ENCODE data around the gene ZNF236. TPM values are rescaled to one million over a fixed set of nuclear protein-coding genes. Genes with fewer than 3 reads are reported as not detected.

Gene ZNF236
- total and polyA plus RNA-seq, 4 donors, result 0.83 to 8.2 (median 5.0) TPM

GRCh38 chr18:76967721-76968472, 145.5 kb downstream of the ZNF236 start:
- no peaks in the 10 kb centered on the region for H3K9me3 ChIP-seq (ENCODE audit: control insufficient read depth in 4 of 4, low read length in 3 of 4)
- no peak overlapping the region for H3K9ac ChIP-seq (ENCODE audit: low read depth in 1 of 2, low read length in 2 of 2)
- no peaks in the 10 kb centered on the region for H3K27me3 ChIP-seq (ENCODE audit: control insufficient read depth in 4 of 4, insufficient read depth in 4 of 4, low read length in 3 of 4)
- WGBS, result 70% methylated on average over 17 of the region's 17 CpGs
- DNase-seq (ENCODE audit: low spot score), result no peak
- H3K4me1 ChIP-seq (ENCODE audit: control insufficient read depth in 4 of 4, insufficient read depth in 4 of 4, low read length in 3 of 4), result no peaks in the 10 kb centered on the region
- H3K4me3 ChIP-seq (ENCODE audit: low read depth in 1 of 3, low read length in 3 of 3), result no peak overlapping the region
- H3K36me3 ChIP-seq (ENCODE audit: control insufficient read depth in 4 of 4, insufficient read depth in 3 of 4, low read depth in 1 of 4, low read length in 3 of 4), result peaks cover 0 to 6% (median 5%) of the 10 kb centered on the region in 4 donors
- H3K27ac ChIP-seq (ENCODE audit: low read depth in 1 of 2, low read length in 2 of 2), result no peak overlapping the region
- TF ChIP-seq MAX (IDR thresholded peaks at IDR 0.05), result no peak
- no peak for TF ChIP-seq TAF1 (conservative IDR thresholded peaks at IDR 0.05)
- TF ChIP-seq EGR1 (IDR thresholded peaks at IDR 0.05; ENCODE audit: low read depth in 2 of 2), result no peak
- no peak for TF ChIP-seq CTCF (IDR thresholded peaks at IDR 0.05; ENCODE audit: low read depth, low read length, missing input control)
- no peak for TF ChIP-seq JUND (IDR thresholded peaks at IDR 0.05)
- TF ChIP-seq RXRA (IDR thresholded peaks at IDR 0.05), result no peak
- no peak for TF ChIP-seq HNF4A (conservative IDR thresholded peaks at IDR 0.05)
- TF ChIP-seq ATF3 (IDR thresholded peaks at IDR 0.05), result no peak
- TF ChIP-seq RAD21 (IDR thresholded peaks at IDR 0.05), result no peak
- no peak for TF ChIP-seq GABPA (IDR thresholded peaks at IDR 0.05 in 1 of 2, conservative IDR thresholded peaks at IDR 0.05 in 1 of 2)
- TF ChIP-seq NR2F2 (IDR thresholded peaks at IDR 0.05), result no peak
- no peak for TF ChIP-seq REST (IDR thresholded peaks at IDR 0.05)
- no peak for TF ChIP-seq YY1 (IDR thresholded peaks at IDR 0.05)
- TF ChIP-seq SP1 (IDR thresholded peaks at IDR 0.05), result no peak
- no peak for TF ChIP-seq FOXA2 (IDR thresholded peaks at IDR 0.05)

GRCh38 chr18:76970770-76971559, 148.6 kb downstream of the ZNF236 start:
- Histone ChIP-seq H3K9me3 (ENCODE audit: control insufficient read depth in 4 of 4, low read length in 3 of 4) (no peaks in the 10 kb centered on the region), H3K4me3 (ENCODE audit: low read depth in 1 of 3, low read length in 3 of 3) (no peak overlapping the region), H3K9ac (ENCODE audit: low read depth in 1 of 2, low read length in 2 of 2) (no peak overlapping the region), H3K4me1 (ENCODE audit: control insufficient read depth in 4 of 4, insufficient read depth in 4 of 4, low read length in 3 of 4) (no peaks in the 10 kb centered on the region), H3K36me3 (ENCODE audit: control insufficient read depth in 4 of 4, insufficient read depth in 3 of 4, low read depth in 1 of 4, low read length in 3 of 4) (peaks cover 0 to 6% (median 5%) of the 10 kb centered on the region in 4 donors), H3K27me3 (ENCODE audit: control insufficient read depth in 4 of 4, insufficient read depth in 4 of 4, low read length in 3 of 4) (no peaks in the 10 kb centered on the region), H3K27ac (ENCODE audit: low read depth in 1 of 2, low read length in 2 of 2) (no peak overlapping the region)
- DNase-seq (ENCODE audit: low spot score), result no peak
- WGBS, result 84% methylated on average over 11 of the region's 11 CpGs
- no peak for TF ChIP-seq GABPA (IDR thresholded peaks at IDR 0.05 in 1 of 2, conservative IDR thresholded peaks at IDR 0.05 in 1 of 2)
- no peak for TF ChIP-seq YY1 (IDR thresholded peaks at IDR 0.05)
- no peak for TF ChIP-seq EGR1 (IDR thresholded peaks at IDR 0.05; ENCODE audit: low read depth in 2 of 2)
- no peak for TF ChIP-seq RXRA (IDR thresholded peaks at IDR 0.05)
- no peak for TF ChIP-seq MAX (IDR thresholded peaks at IDR 0.05)
- no peak for TF ChIP-seq HNF4A (conservative IDR thresholded peaks at IDR 0.05)
- TF ChIP-seq FOXA2 (IDR thresholded peaks at IDR 0.05), result no peak
- TF ChIP-seq REST (IDR thresholded peaks at IDR 0.05), result no peak
- TF ChIP-seq ZBTB33 (IDR thresholded peaks at IDR 0.05), result no peak
- TF ChIP-seq RAD21 (IDR thresholded peaks at IDR 0.05), result no peak
- TF ChIP-seq SP1 (IDR thresholded peaks at IDR 0.05), result no peak
- TF ChIP-seq ATF3 (IDR thresholded peaks at IDR 0.05), result no peak

Measured in liver (tissue), 9 donors.